Activated CD8-positive, alpha-beta T cell treated with anti-CD3 and anti-CD28 coated beads for 36 hours (primary cell): ENCODE data around the gene OR2T4. TPM values are rescaled to one million over a fixed set of nuclear protein-coding genes. Genes with fewer than 3 reads are reported as not detected.

Experiments
- ATAC-seq: fragments of 200-7000 bp; cut with Tn5 transposase; one replicate; pipeline ENCODE4 v1.10.0; 2021; ENCODE audit warnings: mild to moderate bottlenecking, moderate library complexity
- CTCF ChIA-PET: fragments of 350-600 bp; sonication (Branson Sonifier 250); formaldehyde crosslinking; loops from one replicate; lab custom pipeline; 2021; ENCODE audit warnings: antibody characterized with exemption; lab: Charles Lee
- POLR2A ChIA-PET: fragments of 350-600 bp; sonication (Branson Sonifier 250); formaldehyde crosslinking; loops from one replicate; lab custom pipeline; 2021; ENCODE audit warnings: antibody characterized with exemption; lab: Charles Lee
- DNase-seq: peaks from one replicate; pipeline ENCODE4 v3.0.0-alpha.2; 2020
- H3K27ac Mint-ChIP-seq: one replicate; pipeline ENCODE4 v1.8.0; 2021; ENCODE audit warnings: mild to moderate bottlenecking, mixed read lengths
- H3K27me3 Mint-ChIP-seq: one replicate; pipeline ENCODE4 v1.8.0; 2021; ENCODE audit warnings: mixed read lengths
- H3K36me3 Mint-ChIP-seq: one replicate; pipeline ENCODE4 v1.8.0; 2021; ENCODE audit warnings: low read depth, mixed read lengths
- H3K4me1 Mint-ChIP-seq: one replicate; pipeline ENCODE4 v1.8.0; 2021; ENCODE audit warnings: low read depth, mixed read lengths
- H3K4me3 Mint-ChIP-seq: one replicate; pipeline ENCODE4 v1.8.0; 2021; ENCODE audit warnings: mild to moderate bottlenecking, moderate library complexity, mixed read lengths
- H3K9me3 Mint-ChIP-seq: one replicate; pipeline ENCODE4 v1.8.0; 2021; ENCODE audit warnings: mixed read lengths
- intact Hi-C: fragments of 100-400 bp; cut with micrococcal nuclease; formaldehyde crosslinking; loops from one replicate; pipeline ENCODE4 v1.10.0; 2022
- total RNA-seq, 2 experiments: library from RNA; stranded (reverse); gene quantifications; one replicate each; pipeline ENCODE4 v1.2.3, GENCODE V29; 2021
- TF ChIP-seq, protein P1 (sequence below): fragments of 200-600 bp; IDR thresholded peaks from one replicate; pipeline ENCODE4 v1.8.0; 2022; ENCODE audit warnings: antibody characterized with exemption, mild to moderate bottlenecking

OR2T4 gene
- total RNA-seq, 2 experiments from 2014 or later, result not detected

DNA sequence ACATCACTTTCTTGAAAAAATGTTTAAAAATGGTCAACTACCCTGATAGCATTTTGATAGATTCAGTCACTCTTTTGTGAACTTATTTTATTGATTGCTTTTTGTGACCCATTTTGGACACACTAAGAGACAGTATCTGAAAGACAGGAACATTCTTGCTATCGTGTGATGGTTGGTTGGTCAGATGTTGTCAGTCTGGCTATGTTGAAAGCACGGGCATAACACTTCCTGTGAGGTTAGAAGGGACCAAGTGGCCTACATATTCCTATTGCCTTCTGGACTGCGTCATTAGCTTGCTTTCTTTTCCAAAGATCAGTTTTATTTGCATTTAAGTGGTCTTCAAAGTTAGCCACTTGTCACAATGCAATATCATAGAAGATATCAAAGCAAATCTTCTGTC lies 15.5 kb downstream of the OR2T4 start:
- ChIA-PET POLR2A (no interaction called here), CTCF (no interaction called here)
- intact Hi-C loops, result no loop called here
- TF ChIP-seq, protein P1, sequence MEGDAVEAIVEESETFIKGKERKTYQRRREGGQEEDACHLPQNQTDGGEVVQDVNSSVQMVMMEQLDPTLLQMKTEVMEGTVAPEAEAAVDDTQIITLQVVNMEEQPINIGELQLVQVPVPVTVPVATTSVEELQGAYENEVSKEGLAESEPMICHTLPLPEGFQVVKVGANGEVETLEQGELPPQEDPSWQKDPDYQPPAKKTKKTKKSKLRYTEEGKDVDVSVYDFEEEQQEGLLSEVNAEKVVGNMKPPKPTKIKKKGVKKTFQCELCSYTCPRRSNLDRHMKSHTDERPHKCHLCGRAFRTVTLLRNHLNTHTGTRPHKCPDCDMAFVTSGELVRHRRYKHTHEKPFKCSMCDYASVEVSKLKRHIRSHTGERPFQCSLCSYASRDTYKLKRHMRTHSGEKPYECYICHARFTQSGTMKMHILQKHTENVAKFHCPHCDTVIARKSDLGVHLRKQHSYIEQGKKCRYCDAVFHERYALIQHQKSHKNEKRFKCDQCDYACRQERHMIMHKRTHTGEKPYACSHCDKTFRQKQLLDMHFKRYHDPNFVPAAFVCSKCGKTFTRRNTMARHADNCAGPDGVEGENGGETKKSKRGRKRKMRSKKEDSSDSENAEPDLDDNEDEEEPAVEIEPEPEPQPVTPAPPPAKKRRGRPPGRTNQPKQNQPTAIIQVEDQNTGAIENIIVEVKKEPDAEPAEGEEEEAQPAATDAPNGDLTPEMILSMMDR, result no peak
- Mint-ChIP-seq H3K4me3 (no peak overlapping the region), H3K27ac (no peak overlapping the region), H3K36me3 (no peaks in the 10 kb centered on the region), H3K27me3 (no peaks in the 10 kb centered on the region), H3K4me1 (peaks cover 3% of the 10 kb centered on the region), H3K9me3 (no peaks in the 10 kb centered on the region)
- ATAC-seq (no peak), DNase-seq (no peak)

DNA sequence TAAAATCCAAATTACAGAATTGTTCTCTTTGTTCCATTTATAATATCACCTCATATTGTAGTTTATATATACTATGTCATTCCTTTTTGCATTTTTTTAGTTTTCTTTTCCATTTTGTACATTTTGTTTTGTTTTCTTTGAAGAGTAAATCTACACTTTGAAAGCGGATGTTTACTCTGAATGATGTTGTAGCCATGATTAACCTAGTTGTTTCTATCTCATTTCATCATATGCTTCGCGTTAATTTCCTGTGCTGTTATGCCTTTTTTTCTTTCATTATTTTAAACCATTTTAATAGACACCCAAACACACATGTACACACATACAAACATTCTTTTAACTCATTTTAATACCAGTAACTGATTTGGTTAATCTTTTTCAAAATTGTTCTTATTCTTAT lies 19.4 kb downstream of the OR2T4 start:
- DNase-seq, result no peak
- H3K27ac Mint-ChIP-seq, result no peak overlapping the region
- no peak for ATAC-seq
- intact Hi-C loops, result no loop called here
- TF ChIP-seq, protein P1, result no peak
- POLR2A ChIA-PET, result no interaction called here
- no peak overlapping the region for H3K4me3 Mint-ChIP-seq
- H3K27me3 Mint-ChIP-seq, result no peaks in the 10 kb centered on the region
- H3K4me1 Mint-ChIP-seq, result no peaks in the 10 kb centered on the region
- CTCF ChIA-PET, result no interaction called here
- no peaks in the 10 kb centered on the region for H3K9me3 Mint-ChIP-seq
- no peaks in the 10 kb centered on the region for H3K36me3 Mint-ChIP-seq

DNA sequence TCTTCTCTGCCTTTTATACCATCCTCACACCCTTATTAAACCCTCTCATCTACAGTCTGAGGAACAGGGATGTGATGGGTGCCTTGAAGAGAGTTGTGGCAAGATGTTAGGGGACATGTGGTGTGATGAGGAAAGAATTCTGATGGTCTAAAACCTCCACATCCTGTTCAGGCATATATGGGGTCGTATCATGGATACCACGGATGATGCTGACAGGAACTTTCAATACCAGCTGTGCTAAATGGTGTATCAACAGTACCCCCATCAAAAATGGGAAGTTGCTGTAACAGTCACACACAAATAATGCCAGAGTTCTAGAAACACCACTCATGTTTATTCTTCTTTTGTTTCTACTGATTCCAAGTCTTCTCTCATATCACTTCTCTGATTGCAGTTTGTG lies 27.0 kb downstream of the OR2T4 start:
- no peak for DNase-seq
- Mint-ChIP-seq H3K36me3 (no peaks in the 10 kb centered on the region), H3K4me1 (no peaks in the 10 kb centered on the region), H3K9me3 (no peaks in the 10 kb centered on the region), H3K27me3 (peaks cover 7% of the 10 kb centered on the region), H3K27ac (no peak overlapping the region), H3K4me3 (no peak overlapping the region)
- intact Hi-C loops, result no loop called here
- TF ChIP-seq, protein P1, result no peak
- CTCF ChIA-PET, result interaction anchor here (1.6 kb wide), 1 partner anchor 16 kb away, joined by 4 read pairs; no protein-coding TSS in a partner anchor
- POLR2A ChIA-PET, result no interaction called here
- no peak for ATAC-seq

DNA sequence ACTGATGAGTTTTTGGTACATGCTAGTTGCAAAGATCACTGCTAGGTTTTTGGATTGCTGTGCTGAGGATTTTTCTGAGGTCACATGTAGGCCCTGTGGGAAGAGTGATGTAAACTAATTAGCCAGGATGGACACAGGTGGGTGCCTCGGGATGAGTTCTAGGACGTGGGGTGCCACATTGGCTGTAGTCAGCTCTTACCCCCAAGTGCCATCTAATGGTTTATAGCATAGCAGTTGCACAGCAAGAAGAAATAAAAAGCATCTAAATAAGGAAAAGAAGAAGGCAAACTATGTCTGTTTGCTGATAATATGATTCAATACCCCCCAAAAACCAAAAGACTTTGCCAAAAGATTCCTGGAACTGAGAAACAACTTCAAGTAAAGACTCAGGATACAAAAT lies 31.6 kb downstream of the OR2T4 start:
- ChIA-PET CTCF (interaction anchor here (0.6 kb wide), 1 partner anchor 456 kb away, joined by 3 read pairs; no protein-coding TSS in a partner anchor), POLR2A (no interaction called here)
- TF ChIP-seq, protein P1, result no peak
- intact Hi-C loops, result no loop called here
- H3K27ac Mint-ChIP-seq, result no peak overlapping the region
- no peak for ATAC-seq
- peaks cover 10% of the 10 kb centered on the region for H3K27me3 Mint-ChIP-seq
- no peak for DNase-seq
- H3K4me1 Mint-ChIP-seq, result no peaks in the 10 kb centered on the region
- H3K9me3 Mint-ChIP-seq, result peaks cover 3% of the 10 kb centered on the region
- no peak overlapping the region for H3K4me3 Mint-ChIP-seq
- H3K36me3 Mint-ChIP-seq, result peaks cover 1% of the 10 kb centered on the region

DNA sequence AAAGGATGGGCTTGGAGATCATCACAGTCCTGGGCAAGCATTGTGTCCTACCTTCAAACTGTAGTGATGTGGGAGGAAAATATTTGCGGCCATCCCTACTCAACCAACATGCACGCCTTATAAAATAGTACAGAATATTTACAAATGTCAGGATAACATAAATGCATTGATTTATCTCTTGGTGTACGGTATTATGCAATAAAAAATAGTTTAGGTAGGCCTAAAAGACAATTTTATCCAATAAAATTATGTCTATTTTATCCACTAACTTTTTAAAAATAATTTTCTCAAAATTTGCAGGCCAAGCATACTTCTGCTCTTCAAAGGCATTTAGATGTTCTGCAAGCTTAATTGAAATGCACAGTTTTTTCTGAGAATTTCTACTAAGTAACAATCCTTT lies 41.3 kb downstream of the OR2T4 start, which contains the start of gene OR2T1:
Gene OR2T1 (plus strand): TSS at position 301 of the 400 bp plus-strand sequence. CDS start 3,100 bp downstream, outside the sequence.
- CTCF ChIA-PET, result no interaction called here
- Mint-ChIP-seq H3K36me3 (no peaks in the 10 kb centered on the region), H3K27ac (no peak within 1 kb of the TSS), H3K4me3 (no peak within 1 kb of the TSS), H3K27me3 (no peaks in the 10 kb centered on the region), H3K4me1 (no peaks in the 10 kb centered on the region), H3K9me3 (peaks cover 2% of the 10 kb centered on the region)
- TF ChIP-seq, protein P1, result no peak
- no peak for DNase-seq
- no peak for ATAC-seq
- POLR2A ChIA-PET, result no interaction called here
- intact Hi-C loops, result loop anchor here (5.0 kb wide), 1 partner anchor 215 kb away; no protein-coding TSS in a partner anchor
